ENCODE measurements around the gene CDH13.

GRCh38 chr16:83807327-83807709, 1180.5 kb downstream of the CDH13 start:
- TF ChIP-seq CTCF (IDR thresholded peaks at IDR 0.05) (no peak), MAZ (IDR thresholded peaks at IDR 0.05; ENCODE audit: borderline replicate concordance, low read depth, low read length) (no peak), JUN (IDR thresholded peaks at IDR 0.05) (no peak), ELK1 (IDR thresholded peaks at IDR 0.05; ENCODE audit: low read depth, low read length) (no peak), HMGXB4 (CRISPR knock-in tag; IDR thresholded peaks at IDR 0.05; ENCODE audit: borderline replicate concordance) (no peak), HDAC2 (IDR thresholded peaks at IDR 0.05) (no peak), SREBF2 (IDR thresholded peaks at IDR 0.05) (no peak), FOXS1 (CRISPR knock-in tag; IDR thresholded peaks at IDR 0.05) (no peak), POLR2A (IDR thresholded peaks at IDR 0.05; ENCODE audit: low read length) (no peak), MAX (IDR thresholded peaks at IDR 0.05) (no peak), CEBPB (IDR thresholded peaks at IDR 0.05) (no peak), ESRRA (IDR thresholded peaks at IDR 0.05; ENCODE audit: borderline replicate concordance, low read length) (no peak)
